ENCODE results near the gene ADAMTS15. TPM values are rescaled to one million over a fixed set of nuclear protein-coding genes. Genes with fewer than 3 reads are reported as not detected.

The ADAMTS15 gene
- total and polyA plus RNA-seq, 2 donors = 16.4 to 29.8 TPM

- no peaks in the 10 kb centered on the region for H3K36me3 ChIP-seq (ENCODE audit: insufficient read depth)
- no peak for DNase-seq (ENCODE audit: extremely low spot score)
- H3K4me1 ChIP-seq (ENCODE audit: insufficient read depth) = no peaks in the 10 kb centered on the region
- no peak overlapping the region for H3K27ac ChIP-seq (ENCODE audit: low read depth)
- no peak overlapping the region for H3K4me3 ChIP-seq (ENCODE audit: low read depth, low read length)
- WGBS = 93% methylated on average over 5 of the region's 5 CpGs
Observed at GRCh38 chr11:130465263-130465662, 16.8 kb downstream of the ADAMTS15 start.

GRCh38 chr11:130467116-130467900 lies 18.9 kb downstream of the ADAMTS15 start:
- 80% methylated on average over 10 of the region's 10 CpGs for WGBS
- DNase-seq (ENCODE audit: extremely low spot score) = no peak
- Histone ChIP-seq H3K4me3 (ENCODE audit: low read depth, low read length) (no peak overlapping the region), H3K4me1 (ENCODE audit: insufficient read depth) (no peaks in the 10 kb centered on the region), H3K36me3 (ENCODE audit: insufficient read depth) (peaks cover 2% of the 10 kb centered on the region), H3K27ac (ENCODE audit: low read depth) (no peak overlapping the region)

GRCh38 chr11:130469181-130469580 lies 20.7 kb downstream of the ADAMTS15 start:
- Histone ChIP-seq H3K4me3 (ENCODE audit: low read depth, low read length) (no peak overlapping the region), H3K27ac (ENCODE audit: low read depth) (no peak overlapping the region), H3K4me1 (ENCODE audit: insufficient read depth) (no peaks in the 10 kb centered on the region), H3K36me3 (ENCODE audit: insufficient read depth) (peaks cover 3% of the 10 kb centered on the region)
- 95% methylated on average over 6 of the region's 6 CpGs for WGBS
- no peak for DNase-seq (ENCODE audit: extremely low spot score)

GRCh38 chr11:130470832-130471706 lies 22.6 kb downstream of the ADAMTS15 start:
- DNase-seq (ENCODE audit: extremely low spot score) = no peak
- WGBS = 92% methylated on average over 20 of the region's 20 CpGs
- H3K27ac ChIP-seq (ENCODE audit: low read depth) = no peak overlapping the region
- H3K36me3 ChIP-seq (ENCODE audit: insufficient read depth) = peaks cover 3% of the 10 kb centered on the region
- no peaks in the 10 kb centered on the region for H3K4me1 ChIP-seq (ENCODE audit: insufficient read depth)
- no peak overlapping the region for H3K4me3 ChIP-seq (ENCODE audit: low read depth, low read length)

GRCh38 chr11:130471731-130472433 lies 23.4 kb downstream of the ADAMTS15 start:
- 92% methylated on average over 11 of the region's 11 CpGs for WGBS

GRCh38 chr11:130472434-130472961 lies 24.1 kb downstream of the ADAMTS15 start:
- H3K4me1 ChIP-seq (ENCODE audit: insufficient read depth) = no peaks in the 10 kb centered on the region
- no peak overlapping the region for H3K27ac ChIP-seq (ENCODE audit: low read depth)
- H3K36me3 ChIP-seq (ENCODE audit: insufficient read depth) = peaks cover 3% of the 10 kb centered on the region
- DNase-seq (ENCODE audit: extremely low spot score) = no peak
- no peak overlapping the region for H3K4me3 ChIP-seq (ENCODE audit: low read depth, low read length)
- WGBS = 92% methylated on average over 7 of the region's 7 CpGs

More at GRCh38 chr11:130471731-130472433, 23.4 kb downstream of the ADAMTS15 start:
- DNase-seq (ENCODE audit: extremely low spot score) = no peak
- Histone ChIP-seq H3K36me3 (ENCODE audit: insufficient read depth) (peaks cover 3% of the 10 kb centered on the region), H3K27ac (ENCODE audit: low read depth) (no peak overlapping the region), H3K4me1 (ENCODE audit: insufficient read depth) (no peaks in the 10 kb centered on the region), H3K4me3 (ENCODE audit: low read depth, low read length) (no peak overlapping the region)

GRCh38 chr11:130473056-130473794 lies 24.8 kb downstream of the ADAMTS15 start:
- Histone ChIP-seq H3K4me1 (ENCODE audit: insufficient read depth) (no peaks in the 10 kb centered on the region), H3K36me3 (ENCODE audit: insufficient read depth) (peaks cover 3% of the 10 kb centered on the region), H3K4me3 (ENCODE audit: low read depth, low read length) (no peak overlapping the region), H3K27ac (ENCODE audit: low read depth) (no peak overlapping the region)
- DNase-seq (ENCODE audit: extremely low spot score) = no peak
- 97% methylated on average over 52 of the region's 52 CpGs for WGBS

GRCh38 chr11:130473795-130474377 lies 25.4 kb downstream of the ADAMTS15 start:
- no peak overlapping the region for H3K27ac ChIP-seq (ENCODE audit: low read depth)
- no peaks in the 10 kb centered on the region for H3K4me1 ChIP-seq (ENCODE audit: insufficient read depth)
- H3K36me3 ChIP-seq (ENCODE audit: insufficient read depth) = peaks cover 3% of the 10 kb centered on the region
- DNase-seq (ENCODE audit: extremely low spot score) = no peak
- WGBS = 91% methylated on average over 21 of the region's 21 CpGs
- H3K4me3 ChIP-seq (ENCODE audit: low read depth, low read length) = no peak overlapping the region

- Histone ChIP-seq H3K36me3 (ENCODE audit: insufficient read depth) (peaks cover 3% of the 10 kb centered on the region), H3K4me1 (ENCODE audit: insufficient read depth) (no peaks in the 10 kb centered on the region), H3K27ac (ENCODE audit: low read depth) (no peak overlapping the region), H3K4me3 (ENCODE audit: low read depth, low read length) (no peak overlapping the region)
- 90% methylated on average over 12 of the region's 12 CpGs for WGBS
- DNase-seq (ENCODE audit: extremely low spot score) = no peak
Observed at GRCh38 chr11:130474637-130475400, 26.4 kb downstream of the ADAMTS15 start.

GRCh38 chr11:130475426-130476053 lies 27.1 kb downstream of the ADAMTS15 start:
- Histone ChIP-seq H3K4me1 (ENCODE audit: insufficient read depth) (no peaks in the 10 kb centered on the region), H3K36me3 (ENCODE audit: insufficient read depth) (peaks cover 3% of the 10 kb centered on the region), H3K4me3 (ENCODE audit: low read depth, low read length) (no peak overlapping the region), H3K27ac (ENCODE audit: low read depth) (no peak overlapping the region)
- DNase-seq (ENCODE audit: extremely low spot score) = no peak
- WGBS = 83% methylated on average over 10 of the region's 10 CpGs

- Histone ChIP-seq H3K4me1 (ENCODE audit: insufficient read depth) (no peaks in the 10 kb centered on the region), H3K4me3 (ENCODE audit: low read depth, low read length) (no peak overlapping the region), H3K36me3 (ENCODE audit: insufficient read depth) (peaks cover 3% of the 10 kb centered on the region), H3K27ac (ENCODE audit: low read depth) (no peak overlapping the region)
- 87% methylated on average over 12 of the region's 12 CpGs for WGBS
- no peak for DNase-seq (ENCODE audit: extremely low spot score)
Observed at GRCh38 chr11:130476200-130476921, 27.9 kb downstream of the ADAMTS15 start.
